B cell (primary cell): ENCODE data around the gene FOXN3.

Source experiments
- CTCF ChIP-seq: fragments of 200-600 bp; IDR thresholded peaks from one replicate; pipeline ENCODE4 v1.8.0; 2022; ENCODE audit warnings: antibody characterized with exemption, mild to moderate bottlenecking
- EZH2 ChIP-seq: IDR thresholded peaks from 2 replicates; pipeline ENCODE4 v1.6.1; 2012; ENCODE audit warnings: borderline replicate concordance, low read depth, mild to moderate bottlenecking, moderate library complexity, low read length; ENCODE audit not compliant: insufficient read depth, poor library complexity, severe bottlenecking

GRCh38 chr14:89233184-89233583, 183.8 kb downstream of the FOXN3 start:
- no peak for TF ChIP-seq CTCF
- no peak for TF ChIP-seq EZH2
